CD4-positive, CD25-positive, alpha-beta regulatory T cell (primary cell): ENCODE measurements around the gene KANSL3. TPM values are rescaled to one million over a fixed set of nuclear protein-coding genes. Genes with fewer than 3 reads are reported as not detected.

ENCODE experiments used
- ATAC-seq, 2 donors: fragments of 150-1000 bp; cut with Tn5 transposase; one replicate each; pipeline ENCODE4 v1.10.0; 2021; ENCODE audit warnings: low read depth in 2 of 2, moderate number of reproducible peaks in 2 of 2, moderate library complexity in 1 of 2
- DNase-seq, 3 donors: peaks; one replicate each; pipeline versions ENCODE4 v3.0.0 to v3.0.0-alpha.2; 2012 to 2022; ENCODE audit warnings: mixed read lengths in 1 of 3
- H3K27ac ChIP-seq: one replicate; pipeline ENCODE4 v1.7.0; 2013; ENCODE audit warnings: mild to moderate bottlenecking, low read length; ENCODE audit not compliant: insufficient read depth, poor library complexity, severe bottlenecking
- H3K27me3 ChIP-seq: one replicate; pipeline ENCODE4 v1.7.0; 2013; ENCODE audit warnings: low read length; ENCODE audit not compliant: control insufficient read depth, insufficient read depth
- H3K36me3 ChIP-seq: one replicate; pipeline ENCODE4 v1.7.0; 2013; ENCODE audit warnings: mild to moderate bottlenecking, low read length, moderate library complexity; ENCODE audit not compliant: control insufficient read depth, insufficient read depth
- H3K4me1 ChIP-seq: 2 replicates; pipeline ENCODE4 v1.7.0; 2013; ENCODE audit warnings: mild to moderate bottlenecking, low read length; ENCODE audit not compliant: insufficient read depth, control insufficient read depth, poor library complexity, severe bottlenecking
- H3K4me3 ChIP-seq: one replicate; pipeline ENCODE4 v1.7.0; 2013; ENCODE audit warnings: low read depth, mild to moderate bottlenecking, low read length, moderate library complexity
- H3K9me3 ChIP-seq, 2 experiments: 1 replicate in 1 of 2; 2 replicates in 1 of 2; pipeline ENCODE4 v1.7.0; 2013; ENCODE audit warnings: low read length in 2 of 2, mild to moderate bottlenecking in 1 of 2, moderate library complexity in 1 of 2; ENCODE audit not compliant: control insufficient read depth in 2 of 2
- H3K27ac Mint-ChIP-seq, 3 donors: one replicate each; pipeline ENCODE4 v1.8.0; 2020 to 2022; ENCODE audit warnings: mild to moderate bottlenecking in 3 of 3, mixed read lengths in 3 of 3, moderate library complexity in 2 of 3
- H3K27me3 Mint-ChIP-seq: one replicate; pipeline ENCODE4 v1.8.0; 2022; ENCODE audit warnings: mild to moderate bottlenecking, mixed read lengths
- H3K36me3 Mint-ChIP-seq: one replicate; pipeline ENCODE4 v1.8.0; 2020; ENCODE audit warnings: mixed read lengths
- H3K4me1 Mint-ChIP-seq, 4 donors: one replicate each; pipeline ENCODE4 v1.8.0; 2020 to 2022; ENCODE audit warnings: mixed read lengths in 4 of 4, mild to moderate bottlenecking in 1 of 4
- H3K4me3 Mint-ChIP-seq, 4 donors: one replicate each; pipeline ENCODE4 v1.8.0; 2020 to 2022; ENCODE audit warnings: mild to moderate bottlenecking in 4 of 4, mixed read lengths in 4 of 4, moderate library complexity in 3 of 4
- H3K9me3 Mint-ChIP-seq, 7 donors: one replicate each; pipeline ENCODE4 v1.8.0; 2020 to 2022; ENCODE audit warnings: mixed read lengths in 7 of 7, mild to moderate bottlenecking in 3 of 7, moderate library complexity in 2 of 7
- polyA plus RNA-seq, 4 donors: library from polyadenylated mRNA; unstranded; fragments of 300-500 nt; fragmentation: Illumina TruSeq; gene quantifications; one replicate each; pipeline ENCODE4 v1.2.3, GENCODE V29; 2021
- total RNA-seq: library from RNA; stranded (reverse); gene quantifications from one replicate; pipeline ENCODE4 v1.2.3, GENCODE V29; 2022

Gene KANSL3
- total and polyA plus RNA-seq, 5 donors from 2014 or later, result 11.2 to 55.6 (median 13.8) TPM

DNA sequence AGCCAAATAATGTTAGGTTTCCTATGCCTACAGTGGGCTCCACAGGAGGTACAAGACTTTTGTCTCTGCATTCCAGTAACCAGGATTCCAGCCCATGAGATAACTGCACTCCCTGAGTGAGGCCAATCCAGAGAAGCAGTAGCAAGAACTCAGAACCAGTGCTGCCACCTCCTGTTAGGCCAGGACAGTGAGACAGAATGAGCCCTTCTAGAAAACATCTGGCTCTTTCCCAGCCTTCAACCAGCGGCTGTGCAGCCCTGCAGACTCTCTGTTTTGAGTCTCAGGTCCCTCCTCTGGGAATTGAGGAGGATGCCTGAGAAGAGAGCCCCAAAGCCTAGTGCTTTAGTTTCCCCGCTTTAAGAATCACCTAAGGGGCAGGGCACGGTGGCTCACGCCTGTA, 57.3 kb downstream of the KANSL3 start:
- no peak overlapping the region for H3K27ac ChIP-seq
- Mint-ChIP-seq H3K4me3 (no peak overlapping the region), H3K27ac (no peak overlapping the region), H3K9me3 (no peaks in the 10 kb centered on the region), H3K4me1 (no peaks in the 10 kb centered on the region), H3K36me3 (peaks cover 3% of the 10 kb centered on the region), H3K27me3 (no peaks in the 10 kb centered on the region)
- H3K27me3 ChIP-seq, result no peaks in the 10 kb centered on the region
- H3K4me1 ChIP-seq, result no peaks in the 10 kb centered on the region
- DNase-seq (no peak), ATAC-seq (no peak)
- H3K36me3 ChIP-seq, result no peaks in the 10 kb centered on the region
- H3K9me3 ChIP-seq, result no peaks in the 10 kb centered on the region
- H3K4me3 ChIP-seq, result no peak overlapping the region

DNA sequence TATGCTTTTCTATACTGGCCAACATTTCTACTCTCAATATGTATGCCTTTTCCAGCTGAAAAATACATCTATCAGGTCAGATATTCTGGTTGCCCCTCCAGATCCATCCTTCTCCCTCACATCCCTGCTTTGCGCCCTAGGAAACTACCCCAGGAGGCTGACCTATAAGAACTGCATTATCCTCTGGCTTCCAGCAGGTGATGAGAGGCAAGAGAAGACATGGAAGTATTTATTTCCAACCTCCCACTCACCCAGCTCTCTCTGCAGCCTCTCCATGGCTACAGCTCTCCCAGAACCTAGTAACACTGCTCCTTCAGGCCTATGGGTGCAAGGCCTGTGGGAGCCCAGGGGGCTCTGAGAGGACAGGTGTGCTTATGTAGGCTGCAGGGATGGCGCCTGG, 58.7 kb downstream of the KANSL3 start:
- Mint-ChIP-seq H3K27ac (no peak overlapping the region), H3K36me3 (peaks cover 3% of the 10 kb centered on the region)

DNA sequence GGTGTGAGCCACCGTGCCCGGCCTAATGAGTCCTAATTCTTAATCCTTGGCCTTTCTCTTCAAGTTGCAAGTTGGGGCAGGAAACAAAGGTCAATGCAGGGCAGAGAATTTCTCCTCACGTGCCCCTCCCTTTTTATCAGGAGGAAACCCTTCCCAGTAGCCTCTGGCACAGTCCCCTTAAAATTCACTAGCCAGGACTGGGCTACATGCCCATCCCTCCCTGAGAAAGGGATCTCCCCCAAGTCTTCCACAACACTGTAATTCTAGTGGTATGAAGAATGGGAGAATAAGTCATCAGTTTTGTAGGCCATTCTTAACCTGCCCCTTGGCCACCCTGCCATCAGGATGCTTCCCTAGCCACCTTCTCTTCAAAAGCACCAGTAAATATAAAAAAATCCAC, 59.4 kb downstream of the KANSL3 start:
- Histone ChIP-seq H3K27me3 (no peaks in the 10 kb centered on the region), H3K4me1 (no peaks in the 10 kb centered on the region), H3K4me3 (no peak overlapping the region), H3K9me3 (no peaks in the 10 kb centered on the region), H3K36me3 (no peaks in the 10 kb centered on the region), H3K27ac (no peak overlapping the region)
- H3K27me3 Mint-ChIP-seq, result no peaks in the 10 kb centered on the region
- no peaks in the 10 kb centered on the region for H3K36me3 Mint-ChIP-seq
- H3K9me3 Mint-ChIP-seq, result no peaks in the 10 kb centered on the region
- H3K4me3 Mint-ChIP-seq, result no peak overlapping the region
- peak overlapping the region in 1 of 3 donors; percentile 4 for H3K27ac Mint-ChIP-seq
- H3K4me1 Mint-ChIP-seq, result no peaks in the 10 kb centered on the region
- DNase-seq (no peak), ATAC-seq (no peak)

More for the DNA sequence above, 58.7 kb downstream of the KANSL3 start:
- Mint-ChIP-seq H3K4me3 (no peak overlapping the region), H3K4me1 (no peaks in the 10 kb centered on the region), H3K27me3 (no peaks in the 10 kb centered on the region), H3K9me3 (no peaks in the 10 kb centered on the region)
- H3K9me3 ChIP-seq, result no peaks in the 10 kb centered on the region
- no peak overlapping the region for H3K4me3 ChIP-seq
- H3K27me3 ChIP-seq, result no peaks in the 10 kb centered on the region
- H3K36me3 ChIP-seq, result no peaks in the 10 kb centered on the region
- no peak for DNase-seq
- no peaks in the 10 kb centered on the region for H3K4me1 ChIP-seq
- no peak overlapping the region for H3K27ac ChIP-seq
- ATAC-seq, result no peak

DNA sequence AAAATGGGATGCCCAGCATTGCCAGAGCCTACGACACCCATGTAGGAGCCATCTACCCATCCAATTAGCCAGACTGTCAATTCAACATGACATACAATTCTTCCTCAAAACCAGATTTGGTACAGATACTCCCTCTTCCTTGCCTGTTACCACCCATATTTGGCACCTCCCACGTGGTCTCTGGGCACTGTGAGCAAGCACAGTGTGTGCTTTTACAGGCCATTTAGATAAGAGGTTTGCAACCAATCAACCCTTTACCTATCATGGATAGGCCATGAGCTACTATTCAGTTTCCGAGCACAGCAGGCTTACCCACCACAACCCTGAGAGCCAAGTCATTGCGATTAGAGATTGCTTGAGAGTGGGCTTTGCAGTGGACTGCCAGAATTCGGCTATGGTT, 60.6 kb downstream of the KANSL3 start:
- no peak overlapping the region for H3K4me3 ChIP-seq
- H3K36me3 ChIP-seq, result no peaks in the 10 kb centered on the region
- no peaks in the 10 kb centered on the region for H3K9me3 ChIP-seq
- Mint-ChIP-seq H3K4me3 (no peak overlapping the region), H3K27me3 (no peaks in the 10 kb centered on the region), H3K27ac (no peak overlapping the region), H3K9me3 (no peaks in the 10 kb centered on the region), H3K36me3 (peaks cover 6% of the 10 kb centered on the region), H3K4me1 (no peaks in the 10 kb centered on the region)
- ATAC-seq (no peak), DNase-seq (no peak)
- no peaks in the 10 kb centered on the region for H3K4me1 ChIP-seq
- no peaks in the 10 kb centered on the region for H3K27me3 ChIP-seq
- no peak overlapping the region for H3K27ac ChIP-seq

DNA sequence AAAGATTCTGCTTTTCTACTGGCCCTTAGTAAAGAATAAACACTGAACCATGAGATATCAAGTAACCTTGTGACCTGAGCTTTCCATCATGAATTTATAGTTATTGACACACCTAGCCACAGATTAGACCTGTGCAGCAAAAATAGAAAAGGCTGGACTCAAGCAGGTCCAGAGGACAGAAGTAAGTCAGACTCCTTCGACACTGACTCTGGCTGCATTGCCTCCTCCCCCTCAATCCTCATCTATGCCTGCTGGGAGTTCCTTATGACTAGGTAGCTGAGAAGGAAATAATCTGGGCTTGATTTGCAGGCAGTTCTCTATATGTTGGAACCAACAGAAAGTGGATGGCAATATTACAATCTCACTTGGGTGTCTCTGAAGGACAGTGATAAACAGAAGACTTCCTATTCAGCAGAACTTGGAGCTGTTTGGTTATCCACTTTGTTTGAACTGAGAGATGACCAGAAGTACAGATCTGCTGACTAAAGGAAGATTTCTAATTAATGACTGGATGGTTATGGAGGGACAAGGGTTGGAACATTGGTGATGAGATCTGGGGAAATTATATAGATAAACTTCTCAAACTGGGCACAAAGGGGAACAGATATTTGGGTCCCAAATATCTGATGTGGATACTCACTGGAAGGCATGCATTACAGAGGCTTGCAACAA, 62.2 kb downstream of the KANSL3 start:
- H3K9me3 Mint-ChIP-seq, result no peaks in the 10 kb centered on the region
- Histone ChIP-seq H3K4me3 (no peak overlapping the region), H3K36me3 (no peaks in the 10 kb centered on the region), H3K27ac (no peak overlapping the region), H3K9me3 (no peaks in the 10 kb centered on the region), H3K4me1 (no peaks in the 10 kb centered on the region), H3K27me3 (no peaks in the 10 kb centered on the region)
- ATAC-seq (no peak), DNase-seq (no peak)
- no peak overlapping the region for H3K27ac Mint-ChIP-seq
- H3K27me3 Mint-ChIP-seq, result no peaks in the 10 kb centered on the region
- no peak overlapping the region for H3K4me3 Mint-ChIP-seq
- peaks cover 11% of the 10 kb centered on the region for H3K36me3 Mint-ChIP-seq
- no peaks in the 10 kb centered on the region for H3K4me1 Mint-ChIP-seq

DNA sequence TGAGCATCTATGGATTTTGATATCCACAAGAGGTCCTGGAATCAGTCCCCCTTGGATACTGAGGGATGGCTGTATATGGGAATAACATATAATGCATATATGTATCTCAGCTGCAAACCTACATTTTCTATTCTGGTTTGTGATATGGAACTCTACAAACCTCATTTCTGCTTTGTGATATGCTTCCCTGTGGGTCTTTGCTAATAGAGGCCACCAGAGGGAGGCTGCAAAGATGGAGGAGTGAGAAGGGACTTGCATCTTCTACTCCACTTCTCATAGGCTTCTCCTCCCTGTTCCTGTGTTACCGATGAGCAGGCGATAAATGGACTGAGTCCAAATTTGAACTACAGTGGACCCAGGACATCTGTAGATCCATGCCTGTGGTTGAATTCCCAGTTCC, 63.7 kb downstream of the KANSL3 start:
- peaks cover 11% of the 10 kb centered on the region for H3K36me3 Mint-ChIP-seq
- no peak overlapping the region for H3K4me3 Mint-ChIP-seq
- Histone ChIP-seq H3K36me3 (no peaks in the 10 kb centered on the region), H3K4me3 (no peak overlapping the region), H3K9me3 (no peaks in the 10 kb centered on the region), H3K27ac (no peak overlapping the region), H3K4me1 (no peaks in the 10 kb centered on the region), H3K27me3 (no peaks in the 10 kb centered on the region)
- DNase-seq (peak in 1 of 3 donors; percentile 21), ATAC-seq (no peak)
- no peaks in the 10 kb centered on the region for H3K4me1 Mint-ChIP-seq
- no peaks in the 10 kb centered on the region for H3K27me3 Mint-ChIP-seq
- no peak overlapping the region for H3K27ac Mint-ChIP-seq
- H3K9me3 Mint-ChIP-seq, result no peaks in the 10 kb centered on the region

DNA sequence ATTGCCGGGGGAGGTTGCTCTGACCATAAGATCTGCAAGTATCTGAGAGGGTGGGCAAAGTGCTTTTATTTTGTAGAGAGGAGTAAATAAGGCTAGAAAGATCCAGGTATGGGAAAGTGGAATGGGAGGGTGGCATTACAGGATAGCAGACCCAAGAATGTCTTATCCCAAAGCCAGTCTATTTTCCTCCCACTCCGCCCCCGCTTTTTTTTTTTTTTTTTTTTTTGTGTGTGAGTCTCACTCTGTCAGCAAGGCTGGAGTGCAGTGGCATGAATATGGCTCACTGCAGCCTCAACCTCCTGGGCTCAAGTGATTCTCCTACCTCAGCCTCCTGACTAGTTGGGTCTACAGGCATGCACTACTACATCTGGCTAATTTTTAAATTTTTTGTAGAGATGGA, 70.0 kb downstream of the KANSL3 start:
- ATAC-seq (no peak), DNase-seq (no peak)
- Histone ChIP-seq H3K36me3 (no peaks in the 10 kb centered on the region), H3K27me3 (no peaks in the 10 kb centered on the region), H3K4me3 (no peak overlapping the region), H3K4me1 (no peaks in the 10 kb centered on the region), H3K27ac (no peak overlapping the region), H3K9me3 (no peaks in the 10 kb centered on the region)
- H3K36me3 Mint-ChIP-seq, result peaks cover 8% of the 10 kb centered on the region
- peak overlapping the region in 1 of 3 donors; percentile 33 for H3K27ac Mint-ChIP-seq
- no peaks in the 10 kb centered on the region for H3K9me3 Mint-ChIP-seq
- H3K27me3 Mint-ChIP-seq, result peaks cover 4% of the 10 kb centered on the region
- no peaks in the 10 kb centered on the region for H3K4me1 Mint-ChIP-seq
- no peak overlapping the region for H3K4me3 Mint-ChIP-seq

DNA sequence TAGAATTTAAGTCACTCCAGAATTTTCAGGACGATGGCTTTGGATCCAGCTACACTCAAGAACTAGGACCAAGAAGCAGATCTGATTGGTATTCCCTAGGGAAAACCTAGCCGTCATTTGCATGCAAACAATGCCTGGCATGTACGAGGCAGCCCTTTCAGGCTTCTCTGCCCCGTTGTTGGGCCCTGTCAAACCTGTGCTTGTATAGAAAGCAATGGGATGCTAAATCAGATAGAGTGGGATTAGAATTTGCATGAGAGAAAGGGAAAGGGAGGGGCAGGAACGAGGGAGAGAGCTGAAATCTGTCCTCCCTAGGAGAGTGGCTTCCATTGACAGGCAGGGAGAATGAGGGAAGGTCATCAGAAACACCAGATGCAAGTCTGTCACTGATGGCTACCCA, 73.0 kb downstream of the KANSL3 start:
- Histone ChIP-seq H3K4me1 (no peaks in the 10 kb centered on the region), H3K9me3 (no peaks in the 10 kb centered on the region), H3K27ac (no peak overlapping the region), H3K36me3 (no peaks in the 10 kb centered on the region), H3K27me3 (no peaks in the 10 kb centered on the region), H3K4me3 (no peak overlapping the region)
- H3K27ac Mint-ChIP-seq, result no peak overlapping the region
- DNase-seq (no peak), ATAC-seq (no peak)
- peaks cover 3% of the 10 kb centered on the region for H3K36me3 Mint-ChIP-seq
- H3K9me3 Mint-ChIP-seq, result no peaks in the 10 kb centered on the region
- H3K4me1 Mint-ChIP-seq, result no peaks in the 10 kb centered on the region
- peaks cover 4% of the 10 kb centered on the region for H3K27me3 Mint-ChIP-seq
- H3K4me3 Mint-ChIP-seq, result no peak overlapping the region
